Measurements from ENCODE around the gene ZFX.

- TF ChIP-seq POLR2AphosphoS5 (IDR thresholded peaks at IDR 0.05; ENCODE audit: low read depth) (no peak; the same call in 1 of the 2 replicates), CTCF (IDR thresholded peaks at IDR 0.05; ENCODE audit: insufficient read depth, low read length) (no peak), GABPA (IDR thresholded peaks at IDR 0.05; ENCODE audit: low read depth) (no peak), REST (IDR thresholded peaks at IDR 0.05; ENCODE audit: insufficient replicate concordance, low read depth) (no peak), SPI1 (IDR thresholded peaks at IDR 0.05; ENCODE audit: borderline replicate concordance, low read depth) (no peak)
These were observed 692 bp downstream of the ZFX start for GRCh38 chrX:24150051-24150790.

Data from HL-60 (cell line).